HG03025 (cell line): ENCODE results near the gene USH1C.

Experiments used
- ATAC-seq: cut with Tn5 transposase; IDR thresholded peaks from one replicate; pipeline ENCODE4 v1.9.1; 2021; ENCODE audit warnings: mild to moderate bottlenecking, moderate library complexity; ENCODE audit not compliant: unreplicated experiment, low FRiP score

Gene USH1C

GRCh38 chr11:17544181-17544622 lies at the start of gene USH1C:
TSS of gene USH1C (minus strand) at chr11:17544416. CDS start at chr11:17544307, 109 bp downstream.
- no peak for ATAC-seq

- no peak for ATAC-seq
Measured at GRCh38 chr11:17593466-17594245, 49.4 kb upstream of the USH1C start.

- ATAC-seq = no peak
Measured at GRCh38 chr11:17591293-17591692, 47.1 kb upstream of the USH1C start.

GRCh38 chr11:17590463-17590862 lies 46.2 kb upstream of the USH1C start:
- no peak for ATAC-seq

- ATAC-seq = no peak
Measured at GRCh38 chr11:17588721-17589120, 44.5 kb upstream of the USH1C start.

GRCh38 chr11:17588166-17588565 lies 44.0 kb upstream of the USH1C start:
- no peak for ATAC-seq

- ATAC-seq = no peak
Measured at GRCh38 chr11:17585911-17586695, 41.9 kb upstream of the USH1C start.

GRCh38 chr11:17581732-17582053 lies 37.5 kb upstream of the USH1C start:
- ATAC-seq = no peak

- ATAC-seq = no peak
Measured at GRCh38 chr11:17581036-17581731, 37.0 kb upstream of the USH1C start.

GRCh38 chr11:17580271-17580670 lies 36.1 kb upstream of the USH1C start:
- ATAC-seq = no peak

- ATAC-seq = no peak
Measured at GRCh38 chr11:17579451-17579850, 35.2 kb upstream of the USH1C start.

- ATAC-seq = no peak
Measured at GRCh38 chr11:17578958-17579357, 34.7 kb upstream of the USH1C start.

GRCh38 chr11:17578296-17578695 lies 34.1 kb upstream of the USH1C start:
- ATAC-seq = no peak

- no peak for ATAC-seq
Measured at GRCh38 chr11:17575431-17576425, 31.5 kb upstream of the USH1C start.

- ATAC-seq = no peak
Measured at GRCh38 chr11:17574141-17575091, 30.2 kb upstream of the USH1C start.

GRCh38 chr11:17573526-17573925 lies 29.3 kb upstream of the USH1C start:
- no peak for ATAC-seq

GRCh38 chr11:17572791-17573460 lies 28.7 kb upstream of the USH1C start:
- ATAC-seq = no peak

GRCh38 chr11:17572359-17572690 lies 28.1 kb upstream of the USH1C start:
- ATAC-seq = no peak
